Stimulated activated CD8-positive, alpha-beta memory T cell treated with anti-CD3 and anti-CD28 coated beads, Interleukin-7, amount 100 ng/mL, for 48 hours (primary cell): ENCODE results near the gene CD300LB.
"Not testable (repeated sequence)": the region's sequence is repeated elsewhere in the genome, so short reads cannot be mapped to it uniquely, and the experiment has no call there.

ENCODE experiments used
- DNase-seq, 2 donors: peaks; one replicate each; pipeline ENCODE4 v3.0.0-alpha.2; 2020; ENCODE audit warnings: low read depth in 1 of 2; ENCODE audit errors: extremely low read depth in 1 of 2

The CD300LB gene

GRCh38 chr17:74531231-74531761 lies at the start of gene CD300LB:
Gene CD300LB (minus strand): TSS chr17:74531475. CDS start chr17:74531350, 125 bp downstream.
- no peak for DNase-seq

- no peak for DNase-seq
Measured at GRCh38 chr17:74579900-74580299, 48.6 kb upstream of the CD300LB start.

DNA sequence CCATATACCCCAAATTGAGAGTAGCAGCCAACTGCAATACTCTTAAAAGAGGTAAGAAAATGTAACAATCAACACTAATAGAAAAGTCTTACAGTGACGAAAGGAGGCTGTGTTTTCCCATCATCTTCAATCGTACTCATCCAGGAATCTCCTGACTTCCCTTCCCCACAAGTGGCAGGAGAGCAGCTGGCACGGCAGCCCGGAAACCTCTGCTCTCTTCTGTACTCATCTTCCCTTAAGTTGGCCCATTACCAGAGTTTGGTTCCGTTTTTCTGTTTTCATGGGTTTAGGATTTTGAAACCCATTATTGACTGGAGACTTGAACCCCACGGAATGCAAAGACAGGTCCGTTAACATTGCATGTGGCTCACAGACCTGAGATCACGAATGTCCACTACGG lies 47.7 kb upstream of the CD300LB start:
- DNase-seq = no peak

DNA sequence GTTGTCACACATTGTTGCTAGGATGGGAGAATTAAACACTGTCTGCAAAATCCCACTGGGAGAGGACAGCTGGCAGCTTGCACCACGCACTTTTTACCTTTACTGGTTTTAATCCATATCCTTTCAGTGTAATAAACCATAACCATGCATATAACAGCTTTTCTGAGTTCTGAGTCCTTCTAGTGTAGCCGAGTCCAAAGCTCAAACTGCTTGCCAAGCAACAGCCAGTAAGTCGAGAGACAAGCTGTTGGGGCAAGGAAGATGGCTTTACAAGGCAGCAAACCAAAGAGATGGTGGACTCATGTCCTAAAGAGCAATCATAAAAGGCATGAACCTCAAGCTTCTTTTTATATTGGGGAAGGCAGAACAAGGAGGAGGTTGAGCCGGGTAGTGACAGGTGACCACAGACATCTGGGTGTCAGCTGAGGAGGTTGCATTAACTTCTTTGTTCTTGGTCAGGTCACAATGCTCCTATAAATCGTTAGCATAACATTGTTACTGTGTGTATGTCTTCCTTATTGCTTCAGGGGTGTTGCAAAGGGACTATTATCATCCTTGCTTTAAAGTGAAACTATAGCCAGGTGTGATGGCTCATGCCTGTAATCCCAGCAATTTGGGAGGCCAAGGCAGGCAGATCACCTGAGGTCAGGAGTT lies 43.3 kb upstream of the CD300LB start:
- no peak for DNase-seq

DNA sequence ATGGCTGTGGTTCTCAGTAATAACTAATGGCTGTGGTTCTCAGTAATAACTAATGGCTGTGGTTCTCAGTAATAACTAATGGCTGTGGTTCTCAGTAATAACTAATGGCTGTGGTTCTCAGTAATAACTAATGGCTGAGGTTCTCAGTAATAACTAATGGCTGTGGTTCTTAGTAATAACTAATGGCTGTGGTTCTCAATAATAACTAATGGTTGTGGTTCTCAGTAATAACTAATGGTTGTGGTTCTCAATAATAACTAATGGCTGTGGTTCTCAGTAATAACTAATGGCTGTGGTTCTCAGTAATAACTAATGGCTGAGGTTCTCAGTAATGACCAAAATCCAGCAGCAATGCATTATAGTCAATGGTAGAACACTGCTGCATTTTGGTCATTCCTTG lies 42.4 kb upstream of the CD300LB start:
- DNase-seq = not testable (repeated sequence)

GRCh38 chr17:74573169-74573568 lies 41.9 kb upstream of the CD300LB start:
- DNase-seq = no peak

DNA sequence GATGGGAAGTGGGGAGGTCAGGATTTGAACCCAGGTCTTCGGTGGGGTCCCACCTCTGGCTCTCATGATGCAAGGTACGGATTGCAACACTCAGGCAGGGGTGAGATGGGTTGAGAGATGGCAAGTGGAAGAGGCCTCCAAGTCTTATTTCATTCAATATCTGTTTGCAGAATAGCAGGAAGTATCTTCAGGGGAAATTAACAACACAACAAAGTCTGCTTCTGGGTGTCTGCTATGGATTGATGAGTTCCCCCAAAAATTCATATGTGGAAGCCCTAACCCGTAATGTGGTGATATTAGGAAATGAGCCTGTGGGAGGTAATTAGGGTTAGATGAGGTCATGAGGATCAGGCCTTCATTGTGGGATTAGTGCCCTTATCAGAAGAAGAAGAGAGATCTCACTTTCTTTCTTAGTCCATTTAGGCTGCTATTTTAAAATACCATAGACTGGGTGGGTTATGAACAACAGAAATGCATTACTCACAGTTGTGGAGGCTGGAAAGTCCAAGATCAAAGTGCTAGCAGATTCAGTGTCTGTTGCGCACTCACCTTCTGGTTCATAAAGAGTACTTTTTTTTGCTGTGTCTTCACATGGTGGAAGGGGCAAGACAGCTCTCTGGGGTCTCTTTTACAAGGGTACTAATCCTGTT lies 40.5 kb upstream of the CD300LB start:
- no peak for DNase-seq

GRCh38 chr17:74569020-74570003 lies 38.0 kb upstream of the CD300LB start:
- peak in 1 of 2 donors; percentile 34 for DNase-seq

DNA sequence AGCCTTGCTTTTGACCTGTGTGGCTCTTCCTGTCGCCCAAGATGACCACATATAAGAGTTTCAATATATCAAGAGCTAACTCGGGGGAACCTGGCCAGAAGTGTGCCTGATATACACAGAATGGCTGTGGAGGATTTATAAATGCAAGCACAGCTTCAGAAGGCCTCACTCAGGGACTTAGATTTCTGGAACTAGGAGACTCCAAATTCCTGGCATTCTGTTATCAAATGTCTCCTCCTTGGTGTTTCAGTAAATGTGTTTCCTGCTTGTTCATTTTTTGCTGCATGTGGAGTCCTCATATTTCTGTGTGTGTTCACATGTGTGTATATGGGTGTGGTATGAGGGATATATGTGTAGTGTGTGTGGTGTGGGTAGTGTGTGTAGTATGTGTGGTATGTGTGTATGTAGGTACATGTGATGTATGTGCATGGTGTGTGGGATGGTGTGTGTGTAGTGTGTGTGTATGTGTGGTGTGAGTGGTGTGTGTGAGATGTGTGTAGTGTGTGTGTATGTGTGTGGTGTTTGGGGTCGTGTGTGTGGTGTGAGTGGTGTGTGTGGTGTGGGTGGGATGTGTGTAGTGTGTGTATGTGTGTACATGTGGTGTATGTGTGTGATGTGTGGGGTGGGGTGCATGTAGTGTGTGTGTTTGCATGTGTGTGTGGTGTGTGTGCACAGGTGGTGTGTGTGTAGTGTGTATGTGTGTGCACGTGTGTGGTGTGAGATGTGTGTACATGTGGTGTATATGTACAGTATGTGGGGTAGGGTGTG lies 37.0 kb upstream of the CD300LB start:
- DNase-seq = no peak

- no peak for DNase-seq
Measured at GRCh38 chr17:74567397-74567796, 36.1 kb upstream of the CD300LB start, which contains the start of gene CD300H. Gene CD300H (minus strand): TSS chr17:74567509.

DNA sequence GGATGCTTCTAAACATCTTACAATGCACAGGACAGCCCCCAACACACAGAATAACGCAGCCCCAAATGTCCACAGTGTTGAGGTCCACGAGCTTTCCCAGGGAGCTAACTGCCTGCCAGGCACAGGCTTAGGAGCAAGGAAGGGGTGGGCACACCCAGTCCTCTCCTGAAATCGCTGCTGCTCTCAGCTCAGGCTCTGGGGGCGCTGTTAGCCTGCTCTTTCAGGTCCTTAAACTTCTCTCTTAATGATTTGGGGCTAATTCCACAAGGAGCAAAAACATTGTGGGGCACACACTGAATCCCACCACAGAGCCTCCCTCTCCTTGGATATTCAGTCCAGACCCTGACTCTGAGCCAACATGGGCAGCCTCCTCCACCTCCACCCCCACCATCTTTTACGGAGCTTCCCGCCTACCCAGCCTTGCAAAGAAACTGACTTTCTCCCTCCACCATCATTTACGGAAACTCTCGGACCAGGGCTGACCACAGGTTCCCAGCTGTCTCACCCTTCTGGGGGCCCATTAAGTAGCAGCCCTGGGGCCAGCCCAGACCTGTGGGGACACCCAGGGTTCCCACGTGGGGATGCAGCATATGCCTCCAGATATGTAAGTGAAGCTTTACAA lies 35.0 kb upstream of the CD300LB start:
- no peak for DNase-seq

- no peak for DNase-seq
Measured at GRCh38 chr17:74565126-74565525, 33.9 kb upstream of the CD300LB start.

GRCh38 chr17:74563358-74563757 lies 32.1 kb upstream of the CD300LB start:
- DNase-seq = no peak

DNA sequence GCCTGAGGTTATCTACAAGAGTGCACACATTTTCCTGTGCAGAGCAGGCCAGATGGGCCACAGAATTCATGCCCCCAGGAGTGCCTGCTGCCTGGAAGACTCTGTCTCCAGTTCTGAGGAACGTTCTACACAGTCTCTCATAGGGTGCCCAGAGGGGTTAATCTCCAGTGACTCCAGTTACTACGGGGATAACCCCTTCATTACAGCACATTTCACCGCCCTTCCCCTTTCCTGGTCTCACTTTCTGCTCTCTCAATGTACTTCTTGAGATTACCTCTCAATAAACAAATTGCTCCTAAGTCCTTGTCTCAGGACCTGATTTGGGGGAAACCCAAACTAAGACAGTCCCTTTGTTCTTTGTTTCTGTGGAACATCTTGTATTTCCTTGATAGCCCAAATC lies 30.3 kb upstream of the CD300LB start:
- no peak for DNase-seq

DNA sequence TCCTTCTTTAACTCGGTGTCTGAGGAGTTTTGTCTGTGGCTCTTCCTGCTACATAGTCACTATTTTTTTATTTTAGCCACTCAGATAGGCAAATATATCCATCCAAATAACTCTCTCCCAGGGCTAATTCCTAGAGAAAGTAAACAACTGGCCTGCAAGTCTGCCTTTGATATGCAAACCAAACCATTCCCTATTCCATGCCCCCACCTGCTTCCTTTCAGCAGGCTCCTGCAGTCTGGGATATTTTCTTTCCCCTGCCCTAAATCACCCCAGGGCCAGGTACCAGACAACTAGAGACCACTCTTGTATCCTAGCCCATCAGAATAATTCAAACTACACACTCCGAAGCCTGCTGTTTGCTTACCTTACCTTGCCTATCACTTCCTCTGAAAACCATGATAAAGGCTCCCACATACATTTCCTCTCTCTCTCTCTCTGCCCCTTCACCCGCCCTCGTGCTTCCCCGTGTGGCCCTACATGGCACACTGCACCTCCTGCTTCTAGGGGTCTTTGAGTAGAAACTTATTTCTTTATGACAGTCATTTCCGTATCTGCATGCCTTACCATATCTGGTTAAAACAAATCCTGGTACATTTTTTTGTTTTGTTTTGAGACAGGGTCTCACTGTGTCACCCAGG lies 27.7 kb upstream of the CD300LB start:
- no peak for DNase-seq

GRCh38 chr17:74558402-74558801 lies 27.1 kb upstream of the CD300LB start:
- not testable (repeated sequence) for DNase-seq

DNA sequence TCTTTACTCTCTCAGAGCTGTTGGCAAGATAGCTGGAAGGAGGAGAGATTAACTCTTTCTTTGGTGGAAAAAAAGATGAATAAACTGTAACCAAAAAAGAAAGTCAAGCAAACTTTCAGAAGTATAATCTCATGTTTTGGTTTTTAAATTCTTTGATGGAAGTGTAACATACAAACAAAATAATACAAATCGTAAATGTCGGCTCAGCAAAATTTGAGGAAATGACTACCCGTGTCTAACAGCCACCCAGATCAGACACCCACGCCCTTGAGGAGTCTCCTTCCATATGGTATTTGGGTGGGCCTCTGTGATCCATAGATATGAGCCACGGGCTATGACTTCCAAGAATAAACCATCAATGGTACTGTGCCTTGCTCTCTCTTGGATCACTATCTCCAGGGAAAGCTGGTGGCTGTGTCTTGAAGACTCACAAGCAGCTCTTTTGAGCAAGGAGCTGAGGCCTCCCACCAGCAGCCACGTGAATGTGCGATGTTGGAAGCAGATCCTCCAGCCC lies 24.2 kb upstream of the CD300LB start:
- no peak for DNase-seq

DNA sequence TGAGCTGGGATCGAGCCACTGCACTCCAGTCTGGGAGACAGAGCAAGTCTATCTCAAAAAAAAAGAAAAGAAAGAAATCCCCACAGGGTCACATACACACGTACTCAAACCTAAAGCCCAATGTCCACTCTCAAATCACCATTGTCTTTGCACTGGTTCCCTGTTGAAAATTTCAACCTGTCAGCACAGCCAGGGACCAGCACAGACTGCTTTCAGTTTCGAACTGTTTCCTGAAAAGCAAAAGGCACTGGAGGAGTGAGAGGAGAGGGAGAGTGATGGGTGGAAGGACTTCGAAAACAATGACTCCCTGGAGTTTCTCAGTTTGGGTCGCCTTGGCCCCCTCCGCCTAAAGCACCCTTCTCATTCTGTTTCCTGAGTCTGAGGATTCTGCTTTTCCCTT lies 23.6 kb upstream of the CD300LB start:
- DNase-seq = no peak

GRCh38 chr17:74552037-74552436 lies 20.8 kb upstream of the CD300LB start:
- DNase-seq = no peak
